Endothelial cell of umbilical vein (primary cell): Measurements from ENCODE around the gene CPLANE2.
"Not testable (repeated sequence)": the region's sequence is repeated elsewhere in the genome, so short reads cannot be mapped to it uniquely, and the experiment has no call there.

Experiments used
- CTCF ChIP-seq, 2 donors: IDR thresholded peaks; 1 replicate in 1 of 2; 2 replicates in 1 of 2; pipeline ENCODE4 v1.5.1; 2011; ENCODE audit warnings: low read length in 2 of 2, mild to moderate bottlenecking in 2 of 2, moderate library complexity in 2 of 2, control low read depth in 1 of 2, inconsistent platforms in 1 of 2, low read depth in 1 of 2; ENCODE audit not compliant: insufficient read depth in 1 of 2; ENCODE audit errors: extremely low read depth in 1 of 2
- EZH2 ChIP-seq: IDR thresholded peaks from 2 replicates; pipeline ENCODE4 v1.6.1; 2012; ENCODE audit warnings: borderline replicate concordance, low read depth, mild to moderate bottlenecking, moderate library complexity, low read length, inconsistent platforms; ENCODE audit not compliant: severe bottlenecking
- MAX ChIP-seq: IDR thresholded peaks from 2 replicates; pipeline ENCODE4 v1.6.1; 2011; ENCODE audit not compliant: insufficient read depth, insufficient read length
- MYC ChIP-seq: IDR thresholded peaks from one replicate; pipeline ENCODE4 v1.6.1; 2011; ENCODE audit warnings: mild to moderate bottlenecking, low read depth, low read length
- POLR2A ChIP-seq: IDR thresholded peaks from 2 replicates; pipeline ENCODE4 v1.6.1; 2012; ENCODE audit warnings: low read depth, mild to moderate bottlenecking, control low read depth, low read length
- POLR2AphosphoS5 ChIP-seq: IDR thresholded peaks from 2 replicates; pipeline ENCODE4 v1.6.1; 2012; ENCODE audit warnings: low read depth, mild to moderate bottlenecking, control low read depth, low read length, moderate library complexity; ENCODE audit not compliant: insufficient read depth

GRCh38 chr1:16257556-16257955, 20.6 kb upstream of the CPLANE2 start:
- TF ChIP-seq MYC; POLR2A; POLR2AphosphoS5; CTCF (IDR thresholded peaks at IDR 0.05; ENCODE audit: extremely low read depth in 1 of 2, insufficient read depth in 1 of 2, low read depth in 1 of 2, low read length in 2 of 2); EZH2; MAX: not testable (repeated sequence)
